ENCODE measurements around the gene CGB8. TPM values are rescaled to one million over a fixed set of nuclear protein-coding genes. Genes with fewer than 3 reads are reported as not detected.

Gene CGB8
- total RNA-seq, 2 experiments from 2014 or later = not detected

- CTCF ChIA-PET = interaction anchor here (0.6 to 1.5 kb wide), 2 partner anchors 17 to 296 kb away, joined by 4 to 7 read pairs; no protein-coding TSS in a partner anchor
- POLR2A ChIA-PET = interaction anchor here (1.0 kb wide), 1 partner anchor 12 kb away, joined by 3 read pairs; no protein-coding TSS in a partner anchor
Measured at GRCh38 chr19:49017041-49017665, 31.8 kb downstream of the CGB8 start, which contains the start of gene LHB. Gene LHB, minus strand, starts transcription at chr19:49017091. Its CDS starts 10 bp downstream, at chr19:49017081.

GRCh38 chr19:49016067-49016839, 32.7 kb downstream of the CGB8 start:
- POLR2A ChIA-PET = interaction anchor here (1.0 kb wide), 1 partner anchor 11 kb away, joined by 3 read pairs; no protein-coding TSS in a partner anchor
- CTCF ChIA-PET = interaction anchor here (0.8 kb wide), 1 partner anchor 17 kb away, joined by 4 read pairs; no protein-coding TSS in a partner anchor

- ChIA-PET POLR2A (no interaction called here), CTCF (no interaction called here)
Measured at GRCh38 chr19:49014870-49015255, 34.0 kb downstream of the CGB8 start.

GRCh38 chr19:49014123-49014869, 34.6 kb downstream of the CGB8 start:
- ChIA-PET POLR2A (no interaction called here), CTCF (interaction anchor here (0.9 to 1.0 kb wide), 2 partner anchors 14 to 21 kb away, joined by 3 read pairs; partner anchors contain the start of genes GYS1 and RUVBL2)

- CTCF ChIA-PET = no interaction called here
- POLR2A ChIA-PET = no interaction called here
Measured at GRCh38 chr19:49011194-49011593, 37.7 kb downstream of the CGB8 start.

- ChIA-PET CTCF (interaction anchor here (3.1 kb wide), 1 partner anchor 11 kb away, joined by 12 read pairs; no protein-coding TSS in a partner anchor), POLR2A (no interaction called here)
Measured at GRCh38 chr19:49010453-49010852, 38.5 kb downstream of the CGB8 start.

- CTCF ChIA-PET = interaction anchor here (3.1 kb wide), 1 partner anchor 11 kb away, joined by 12 read pairs; no protein-coding TSS in a partner anchor
Measured at GRCh38 chr19:49009828-49010227, 39.1 kb downstream of the CGB8 start.

GRCh38 chr19:49006905-49007304, 42.0 kb downstream of the CGB8 start:
- ChIA-PET CTCF (no interaction called here), POLR2A (no interaction called here)

More at GRCh38 chr19:49009828-49010227, 39.1 kb downstream of the CGB8 start:
- POLR2A ChIA-PET = no interaction called here

GRCh38 chr19:49004964-49005614, 43.8 kb downstream of the CGB8 start:
- CTCF ChIA-PET = interaction anchor here (1.2 kb wide), 1 partner anchor 92 kb away, joined by 3 read pairs; no protein-coding TSS in a partner anchor
- POLR2A ChIA-PET = interaction anchor here (0.8 kb wide), 1 partner anchor 12 kb away, joined by 3 read pairs; the partner anchor contains the start of gene LHB

- POLR2A ChIA-PET = interaction anchor here (0.5 to 0.7 kb wide), 3 partner anchors 84 to 212 kb away, joined by 3 to 5 read pairs (median 5); no protein-coding TSS in a partner anchor
- CTCF ChIA-PET = interaction anchor here (1.0 to 1.2 kb wide), 2 partner anchors 11 to 34 kb away, joined by 5 to 8 read pairs; partner anchors contain the start of gene GYS1
Measured at GRCh38 chr19:49004133-49004532, 44.8 kb downstream of the CGB8 start.

GRCh38 chr19:48999481-49000325, 49.2 kb downstream of the CGB8 start:
- CTCF ChIA-PET = interaction anchor here (0.6 to 2.3 kb wide), 11 partner anchors 9 to 199 kb away, joined by 3 to 12 read pairs (median 4); partner anchors contain the start of gene LIN7B
- POLR2A ChIA-PET = interaction anchor here (0.6 kb wide), 3 partner anchors 9 to 554 kb away, joined by 3 to 5 read pairs (median 5); no protein-coding TSS in a partner anchor

- POLR2A ChIA-PET = interaction anchor here (0.7 kb wide), 1 partner anchor 93 kb away, joined by 6 read pairs; no protein-coding TSS in a partner anchor
- CTCF ChIA-PET = interaction anchor here (0.6 to 2.3 kb wide), 5 partner anchors 11 to 682 kb away, joined by 3 to 12 read pairs (median 4); no protein-coding TSS in a partner anchor
Measured at GRCh38 chr19:48997972-48998371, 50.9 kb downstream of the CGB8 start.

Other genes with a start within 250 kb of the CGB8 start
- 10 to 100 TPM; 71.5 to 73.1 TPM for gene BCAT2, start 238.1 kb downstream of the CGB8 start, total RNA-seq
- under 1 TPM; 0.27 to 0.44 TPM for gene HSD17B14, start 212.6 kb downstream of the CGB8 start, total RNA-seq
- 1 to 10 TPM; 4.8 to 5.5 TPM for gene PLEKHA4, start 180.5 kb downstream of the CGB8 start, total RNA-seq
- 10 to 100 TPM; 31.4 to 31.9 TPM for gene PPP1R15A, start 176.7 kb downstream of the CGB8 start, total RNA-seq
- gene TULP2, start 150.4 kb downstream of the CGB8 start, total RNA-seq = not detected
- gene NUCB1, start 148.8 kb downstream of the CGB8 start, total RNA-seq = 10 to 100 TPM; 89.2 to 89.5 TPM
- under 1 TPM; 0.32 to 0.67 TPM for gene DHDH, start 115.4 kb downstream of the CGB8 start, total RNA-seq
- 100 to 1,000 TPM; 272 to 279 TPM for gene BAX, start 94.2 kb downstream of the CGB8 start, total RNA-seq
- gene FTL, start 83.8 kb downstream of the CGB8 start, total RNA-seq = 1,000 to 10,000 TPM; 1,469 to 1,496 TPM
- 10 to 100 TPM; 50.8 to 54.7 TPM for gene GYS1, start 55.8 kb downstream of the CGB8 start, total RNA-seq
- 100 to 1,000 TPM; 173 to 175 TPM for gene RUVBL2, start 55.2 kb downstream of the CGB8 start, total RNA-seq
- gene LHB, start 32.0 kb downstream of the CGB8 start, total RNA-seq = not detected
- not detected for gene CGB3, start 24.8 kb downstream of the CGB8 start, total RNA-seq
- gene CGB2, start 17.2 kb downstream of the CGB8 start, total RNA-seq = not detected
- not detected for gene CGB1, start 12.2 kb downstream of the CGB8 start, total RNA-seq
- gene CGB5, start 5.3 kb downstream of the CGB8 start, total RNA-seq = not detected
- not detected for gene CGB7, start 8.6 kb upstream of the CGB8 start, total RNA-seq
- not detected for gene NTF4, start 15.7 kb upstream of the CGB8 start, total RNA-seq
- gene KCNA7, start 23.6 kb upstream of the CGB8 start, total RNA-seq = not detected
- gene SNRNP70, start 36.3 kb upstream of the CGB8 start, total RNA-seq = 100 to 1,000 TPM; 201 TPM
- gene LIN7B, start 65.3 kb upstream of the CGB8 start, total RNA-seq = 1 to 10 TPM; 4.7 to 4.9 TPM
- gene C19orf73, start 70.0 kb upstream of the CGB8 start, total RNA-seq = 1 to 10 TPM; 1.0 to 1.4 TPM
- 1 to 10 TPM; 3.9 to 4.7 TPM for gene PPFIA3, start 70.4 kb upstream of the CGB8 start, total RNA-seq
- not detected for gene HRC, start 106.3 kb upstream of the CGB8 start, total RNA-seq
- gene TRPM4, start 108.7 kb upstream of the CGB8 start, total RNA-seq = under 1 TPM in 1 of 2 experiments, not detected in 1; 0.13 TPM